ENCODE measurements around the gene CHCHD2.

DNA sequence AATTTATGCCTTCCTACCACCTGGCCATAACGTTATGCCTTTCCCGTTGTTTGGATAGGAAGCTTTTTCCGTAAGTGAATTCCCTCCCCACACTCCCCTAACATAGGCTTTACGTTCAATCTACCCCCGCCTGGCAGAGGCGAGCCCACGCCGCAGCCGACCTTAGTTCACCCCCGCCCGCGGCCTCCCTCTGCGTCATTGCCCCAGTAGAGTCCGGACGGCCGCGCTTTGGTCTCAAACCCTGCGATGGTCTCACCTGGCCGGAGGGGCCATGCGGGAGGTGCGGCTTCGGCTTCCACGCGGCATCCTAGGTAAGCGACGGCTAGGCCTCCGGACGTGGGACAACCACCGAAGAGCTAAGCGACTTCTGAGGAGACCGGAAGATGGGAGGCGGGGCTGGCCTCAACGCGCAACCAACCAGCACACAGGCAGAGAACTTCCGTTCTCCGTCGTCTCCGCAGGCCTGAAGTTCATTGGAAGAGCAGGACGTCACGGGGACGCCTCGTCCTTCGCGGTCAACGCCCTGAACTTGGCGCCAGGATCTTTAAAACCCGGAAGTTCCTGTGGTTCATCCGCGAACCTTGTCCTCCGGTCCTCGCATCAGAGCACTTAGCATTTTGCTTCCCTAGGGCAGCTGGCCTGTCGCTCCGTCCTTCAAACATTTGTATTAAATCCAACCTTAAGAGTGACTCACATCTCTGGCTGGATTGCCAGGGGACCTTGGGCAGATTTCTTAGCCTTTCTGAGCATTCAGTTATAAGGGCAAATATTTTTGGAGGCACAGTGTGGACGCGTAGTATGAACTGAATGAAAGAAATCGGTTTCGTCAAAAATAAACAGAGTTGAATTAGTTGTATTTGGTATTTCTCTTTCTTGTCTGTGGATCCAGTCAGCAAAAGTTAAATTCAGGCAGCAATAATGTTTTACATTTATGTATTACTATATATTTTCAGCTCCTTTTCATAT, at the start of gene CHCHD2:
- TF ChIP-seq TAF1 (IDR thresholded peaks at IDR 0.05; ENCODE audit: borderline replicate concordance, low read depth, low read length) = peak; percentile 90
- TF ChIP-seq POLR2AphosphoS5 (IDR thresholded peaks at IDR 0.05; ENCODE audit: low read depth, low read length) = peak; percentile 90
